GM13977 (cell line): ENCODE data around the gene ADAMTS1.

Source experiments
- DNase-seq: peaks from one replicate; pipeline ENCODE4 v3.0.0; 2012; ENCODE audit warnings: low spot score
- CTCF ChIP-seq: IDR thresholded peaks from 2 replicates; pipeline ENCODE4 v1.5.1; 2012; ENCODE audit warnings: mild to moderate bottlenecking, control low read depth; ENCODE audit not compliant: insufficient read depth; ENCODE audit errors: extremely low read depth, missing control alignments
- in situ Hi-C: fragments of 300-500 bp; cut with MboI; formaldehyde crosslinking; loops from one replicate; pipeline ENCODE4 v1.12.0; 2022; ENCODE audit warnings: low sequenced_read_pairs, low pct_unique_long_range_greater_than_20kb, mixed read lengths, inconsistent platforms; ENCODE audit not compliant: unreplicated experiment

Gene ADAMTS1

DNA sequence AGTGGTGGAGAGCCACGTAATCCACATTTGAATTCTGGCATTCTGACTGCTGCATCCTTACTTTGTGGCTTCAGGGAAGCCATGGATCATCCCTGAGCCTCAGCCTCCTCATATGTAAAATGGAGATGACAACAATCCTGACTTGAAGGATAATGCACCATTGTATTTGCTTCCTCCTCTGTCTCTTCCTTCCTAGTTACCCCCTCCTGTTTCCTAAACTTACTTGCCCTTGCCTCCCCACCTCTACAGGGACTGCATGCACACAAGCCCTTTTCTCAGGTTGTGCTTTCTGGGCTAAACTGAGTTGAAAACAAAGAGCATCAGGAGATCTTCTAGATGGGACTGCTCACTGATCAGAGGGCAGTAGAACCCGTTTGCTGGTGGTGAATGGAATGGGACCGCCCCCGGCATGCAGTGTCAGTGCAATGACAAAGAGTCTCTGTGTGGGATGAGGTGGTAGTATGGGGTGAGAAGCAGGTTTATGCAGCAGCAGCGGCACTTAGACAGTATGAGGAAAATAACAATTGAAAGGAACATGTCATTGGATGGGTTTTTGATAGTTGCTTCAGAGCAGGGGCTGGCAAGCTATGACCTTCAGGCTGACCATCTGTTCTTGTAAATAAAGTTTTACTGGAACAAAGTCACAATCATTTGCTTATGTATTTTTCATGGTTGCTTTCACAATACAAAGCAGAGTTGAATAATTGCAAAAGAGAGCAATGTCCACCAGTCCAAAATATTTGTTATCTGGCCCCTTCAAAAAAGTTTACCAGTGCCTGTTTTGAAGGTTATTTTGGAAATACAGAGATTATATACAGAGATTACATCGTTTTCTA is 6.1 kb upstream of the ADAMTS1 start:
- no peak for DNase-seq
- TF ChIP-seq CTCF: no peak
- in situ Hi-C loops: no loop called here

DNA sequence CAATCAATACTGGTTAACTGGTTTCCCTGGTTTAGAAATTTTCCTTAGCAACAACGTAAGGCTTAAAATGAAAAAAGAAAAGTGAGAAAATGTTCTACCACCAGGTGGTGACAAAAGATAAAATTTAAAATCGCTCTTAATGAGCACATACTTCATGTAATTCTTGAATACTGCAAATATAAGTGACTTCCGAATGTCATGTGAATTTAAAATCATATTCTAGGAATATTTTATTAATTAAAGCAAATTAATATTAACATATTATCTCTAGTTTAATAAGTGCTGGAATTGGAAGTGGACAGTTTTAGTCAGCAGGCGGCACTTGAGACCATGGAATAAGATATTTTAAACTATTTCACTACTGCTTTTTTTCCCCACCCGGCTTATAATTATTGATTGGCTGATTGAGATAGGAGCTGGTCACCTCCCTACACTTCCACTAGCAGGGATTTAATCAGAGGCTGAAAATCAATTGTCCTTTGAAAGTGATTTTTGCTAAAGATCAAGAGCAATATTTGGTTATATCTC is 5.0 kb upstream of the ADAMTS1 start:
- peak; percentile 40 for TF ChIP-seq CTCF
- in situ Hi-C loops: no loop called here
- DNase-seq: no peak

- in situ Hi-C loops: loop anchor here (25.0 kb wide), 1 partner anchor 1888 kb away; no protein-coding TSS in a partner anchor
Observed at GRCh38 chr21:26849428-26850115, 4.4 kb upstream of the ADAMTS1 start.

GRCh38 chr21:26847921-26848320 is 2.7 kb upstream of the ADAMTS1 start:
- in situ Hi-C loops: loop anchor here (25.0 kb wide), 1 partner anchor 1889 kb away; no protein-coding TSS in a partner anchor

More at GRCh38 chr21:26849428-26850115, 4.4 kb upstream of the ADAMTS1 start:
- peak; percentile 48 for TF ChIP-seq CTCF
- no peak for DNase-seq

DNA sequence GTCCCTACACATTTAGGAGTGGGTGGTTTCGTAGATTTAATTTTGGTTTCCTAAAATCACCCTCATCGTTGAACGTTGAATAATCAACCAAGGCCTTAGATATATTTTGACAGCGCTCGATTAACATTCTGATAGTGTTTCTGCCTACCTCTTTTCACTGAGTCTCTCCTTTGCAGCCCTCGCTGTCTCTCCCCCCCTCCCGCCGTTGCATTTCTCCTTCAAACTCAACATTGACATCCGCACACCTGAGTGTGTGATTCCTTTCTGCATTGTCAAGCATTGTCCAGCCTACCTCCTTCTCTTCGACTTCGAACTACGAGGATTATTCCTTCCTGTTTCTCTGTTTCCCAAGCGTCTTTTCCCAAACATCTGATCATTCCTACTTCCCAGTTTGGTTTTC is 1.8 kb upstream of the ADAMTS1 start:
- in situ Hi-C loops: loop anchor here (25.0 kb wide), 1 partner anchor 1890 kb away; no protein-coding TSS in a partner anchor
- no peak for DNase-seq
- no peak for TF ChIP-seq CTCF

More at GRCh38 chr21:26847921-26848320, 2.7 kb upstream of the ADAMTS1 start:
- no peak for DNase-seq
- no peak for TF ChIP-seq CTCF
